Neutrophil (primary cell): Measurements from ENCODE around the gene MACIR.

Source experiments
- H3K27ac ChIP-seq: fragments of 200-600 bp; sonication (generic); 2 replicates; pipeline ENCODE4 v1.5.1; 2016; ENCODE audit warnings: mild to moderate bottlenecking, moderate library complexity
- H3K27me3 ChIP-seq: fragments of 200-600 bp; sonication (generic); 2 replicates; pipeline ENCODE4 v1.6.0; 2016; ENCODE audit warnings: mild to moderate bottlenecking
- H3K36me3 ChIP-seq: fragments of 200-600 bp; sonication (generic); 2 replicates; pipeline ENCODE4 v1.5.1; 2017
- H3K4me1 ChIP-seq, 2 experiments: fragments of 200-600 bp in 1 of 2; sonication (generic) in 1 of 2; 1 replicate in 1 of 2; 2 replicates in 1 of 2; pipeline versions ENCODE4 v1.5.1 to v1.6.1; 2013 to 2016; ENCODE audit warnings: low read depth in 1 of 2, low read length in 1 of 2, mild to moderate bottlenecking in 1 of 2, moderate library complexity in 1 of 2; ENCODE audit not compliant: control insufficient read depth in 1 of 2, insufficient read depth in 1 of 2
- H3K4me3 ChIP-seq, 2 experiments: fragments of 200-600 bp in 1 of 2; sonication (generic) in 1 of 2; 1 replicate in 1 of 2; 2 replicates in 1 of 2; pipeline ENCODE4 v1.5.1; 2013 to 2016; ENCODE audit warnings: low read depth in 1 of 2, low read length in 1 of 2, mild to moderate bottlenecking in 1 of 2, moderate library complexity in 1 of 2
- H3K9me3 ChIP-seq: fragments of 200-600 bp; sonication (generic); 2 replicates; pipeline ENCODE4 v1.5.1; 2016
- TF ChIP-seq, protein P1 (sequence below): fragments of 200-600 bp; sonication (generic); IDR thresholded peaks from 2 replicates; pipeline ENCODE4 v1.5.1; 2016; ENCODE audit warnings: antibody characterized with exemption

The MACIR gene

DNA sequence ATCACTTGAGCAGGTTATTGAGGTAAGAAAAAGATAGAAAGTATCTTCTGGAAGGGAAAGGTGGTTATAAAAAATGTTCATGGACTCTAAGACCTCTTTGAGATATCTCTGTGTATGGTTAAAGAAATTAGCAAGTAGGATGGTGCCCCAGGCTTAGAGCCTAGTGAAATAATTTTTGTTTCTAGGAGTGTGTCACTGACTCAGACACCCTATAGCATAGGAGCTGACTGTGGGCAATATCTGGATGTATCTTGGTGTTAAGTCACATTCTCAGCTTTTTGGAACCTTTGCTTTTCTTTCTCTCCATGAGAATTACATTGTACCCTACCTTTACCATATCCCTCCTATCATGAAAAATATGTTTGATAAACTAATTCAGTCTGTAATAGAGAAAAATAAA, 12.0 kb downstream of the MACIR start:
- no peaks in the 10 kb centered on the region for H3K9me3 ChIP-seq
- peaks cover 18% of the 10 kb centered on the region for H3K36me3 ChIP-seq
- H3K27me3 ChIP-seq, result no peaks in the 10 kb centered on the region
- no peak overlapping the region for H3K27ac ChIP-seq
- TF ChIP-seq, protein P1, sequence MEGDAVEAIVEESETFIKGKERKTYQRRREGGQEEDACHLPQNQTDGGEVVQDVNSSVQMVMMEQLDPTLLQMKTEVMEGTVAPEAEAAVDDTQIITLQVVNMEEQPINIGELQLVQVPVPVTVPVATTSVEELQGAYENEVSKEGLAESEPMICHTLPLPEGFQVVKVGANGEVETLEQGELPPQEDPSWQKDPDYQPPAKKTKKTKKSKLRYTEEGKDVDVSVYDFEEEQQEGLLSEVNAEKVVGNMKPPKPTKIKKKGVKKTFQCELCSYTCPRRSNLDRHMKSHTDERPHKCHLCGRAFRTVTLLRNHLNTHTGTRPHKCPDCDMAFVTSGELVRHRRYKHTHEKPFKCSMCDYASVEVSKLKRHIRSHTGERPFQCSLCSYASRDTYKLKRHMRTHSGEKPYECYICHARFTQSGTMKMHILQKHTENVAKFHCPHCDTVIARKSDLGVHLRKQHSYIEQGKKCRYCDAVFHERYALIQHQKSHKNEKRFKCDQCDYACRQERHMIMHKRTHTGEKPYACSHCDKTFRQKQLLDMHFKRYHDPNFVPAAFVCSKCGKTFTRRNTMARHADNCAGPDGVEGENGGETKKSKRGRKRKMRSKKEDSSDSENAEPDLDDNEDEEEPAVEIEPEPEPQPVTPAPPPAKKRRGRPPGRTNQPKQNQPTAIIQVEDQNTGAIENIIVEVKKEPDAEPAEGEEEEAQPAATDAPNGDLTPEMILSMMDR, result no peak
- peaks cover 0 to 15% of the 10 kb centered on the region in 2 experiments for H3K4me1 ChIP-seq
- H3K4me3 ChIP-seq, result no peak overlapping the region

DNA sequence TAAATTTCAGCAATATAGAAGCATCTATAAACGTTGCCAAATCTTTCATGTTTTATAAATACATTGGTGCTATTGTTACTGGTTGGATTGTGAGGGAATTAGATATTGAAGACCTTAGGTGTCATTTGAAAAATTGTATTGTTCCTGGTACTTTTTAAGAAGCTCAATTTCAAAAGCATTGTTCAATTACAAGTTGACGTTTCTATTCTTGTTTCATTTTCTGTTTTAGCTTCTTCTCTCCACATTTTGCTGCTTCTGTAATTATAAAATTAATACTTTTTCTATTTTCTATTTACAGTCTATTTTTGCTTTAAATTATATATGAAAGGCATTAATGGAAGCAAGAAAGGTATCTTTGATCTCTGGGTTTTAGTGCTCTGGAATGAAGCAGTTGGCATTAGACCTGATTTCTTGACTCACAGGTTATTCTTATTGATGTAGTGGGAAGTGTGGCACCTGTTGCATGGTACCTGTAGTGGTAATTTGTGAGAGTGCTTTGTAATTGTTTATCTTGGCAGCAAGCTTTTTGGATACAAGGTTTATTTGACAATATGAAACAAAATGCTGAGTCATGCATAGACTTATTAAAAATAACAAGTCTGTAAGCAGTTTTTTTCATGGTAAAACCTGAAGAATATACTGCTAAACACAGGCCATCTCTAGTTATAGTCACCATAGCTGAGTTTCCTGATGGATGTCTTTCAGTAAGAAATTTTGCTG, 13.2 kb downstream of the MACIR start:
- H3K9me3 ChIP-seq, result no peaks in the 10 kb centered on the region
- H3K36me3 ChIP-seq, result peaks cover 26% of the 10 kb centered on the region
- H3K4me1 ChIP-seq, result peaks cover 0 to 8% of the 10 kb centered on the region in 2 experiments
- H3K27ac ChIP-seq, result peak overlapping the region; percentile 46
- H3K4me3 ChIP-seq, result no peak overlapping the region
- TF ChIP-seq, protein P1, result no peak
- no peaks in the 10 kb centered on the region for H3K27me3 ChIP-seq

GRCh38 chr5:103272377-103272776, 13.8 kb downstream of the MACIR start:
- Histone ChIP-seq H3K9me3 (no peaks in the 10 kb centered on the region), H3K4me3 (no peak overlapping the region), H3K27me3 (no peaks in the 10 kb centered on the region), H3K27ac (no peak overlapping the region), H3K36me3 (peaks cover 20% of the 10 kb centered on the region), H3K4me1 (peaks cover 0 to 8% of the 10 kb centered on the region in 2 experiments)
- TF ChIP-seq, protein P1, result no peak

- Histone ChIP-seq H3K4me1 (peaks cover 2 to 8% of the 10 kb centered on the region in 2 experiments), H3K4me3 (no peak overlapping the region), H3K9me3 (no peaks in the 10 kb centered on the region)
These were observed 15.4 kb downstream of the MACIR start for GRCh38 chr5:103273952-103274351.

GRCh38 chr5:103275851-103276250, 17.3 kb downstream of the MACIR start:
- Histone ChIP-seq H3K36me3 (peaks cover 11% of the 10 kb centered on the region), H3K4me3 (no peak overlapping the region), H3K9me3 (no peaks in the 10 kb centered on the region), H3K4me1 (peaks cover 19 to 27% of the 10 kb centered on the region in 2 experiments), H3K27ac (no peak overlapping the region), H3K27me3 (no peaks in the 10 kb centered on the region)
- TF ChIP-seq, protein P1, result no peak

More at GRCh38 chr5:103273952-103274351, 15.4 kb downstream of the MACIR start:
- H3K36me3 ChIP-seq, result peaks cover 11% of the 10 kb centered on the region
- no peak overlapping the region for H3K27ac ChIP-seq
- no peaks in the 10 kb centered on the region for H3K27me3 ChIP-seq
- TF ChIP-seq, protein P1, result no peak
